ENCODE measurements around the gene FAM209A.

DNA sequence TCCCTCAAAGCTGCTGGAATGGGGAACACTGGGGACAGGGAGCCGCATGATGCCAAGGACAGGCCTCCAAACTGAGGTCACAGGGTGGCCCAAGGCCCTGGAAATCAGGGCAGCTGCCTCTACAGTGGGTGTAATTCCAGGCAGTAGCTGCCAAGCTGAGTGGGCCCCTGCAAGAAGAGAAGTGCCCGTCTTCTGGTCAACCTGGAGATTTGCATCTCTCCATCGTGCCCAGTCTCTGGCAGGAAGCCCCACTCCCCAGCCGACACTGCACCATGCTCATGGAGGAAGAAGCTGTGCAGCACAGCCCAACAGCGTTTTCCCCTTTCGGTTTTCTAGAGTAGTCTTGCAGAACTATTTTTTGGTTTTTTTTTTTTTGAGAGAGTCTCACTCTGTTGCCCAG, 2.2 kb upstream of the FAM209A start:
- no peak for TF ChIP-seq POLR2A (IDR thresholded peaks at IDR 0.05)
- TF ChIP-seq, protein P1, sequence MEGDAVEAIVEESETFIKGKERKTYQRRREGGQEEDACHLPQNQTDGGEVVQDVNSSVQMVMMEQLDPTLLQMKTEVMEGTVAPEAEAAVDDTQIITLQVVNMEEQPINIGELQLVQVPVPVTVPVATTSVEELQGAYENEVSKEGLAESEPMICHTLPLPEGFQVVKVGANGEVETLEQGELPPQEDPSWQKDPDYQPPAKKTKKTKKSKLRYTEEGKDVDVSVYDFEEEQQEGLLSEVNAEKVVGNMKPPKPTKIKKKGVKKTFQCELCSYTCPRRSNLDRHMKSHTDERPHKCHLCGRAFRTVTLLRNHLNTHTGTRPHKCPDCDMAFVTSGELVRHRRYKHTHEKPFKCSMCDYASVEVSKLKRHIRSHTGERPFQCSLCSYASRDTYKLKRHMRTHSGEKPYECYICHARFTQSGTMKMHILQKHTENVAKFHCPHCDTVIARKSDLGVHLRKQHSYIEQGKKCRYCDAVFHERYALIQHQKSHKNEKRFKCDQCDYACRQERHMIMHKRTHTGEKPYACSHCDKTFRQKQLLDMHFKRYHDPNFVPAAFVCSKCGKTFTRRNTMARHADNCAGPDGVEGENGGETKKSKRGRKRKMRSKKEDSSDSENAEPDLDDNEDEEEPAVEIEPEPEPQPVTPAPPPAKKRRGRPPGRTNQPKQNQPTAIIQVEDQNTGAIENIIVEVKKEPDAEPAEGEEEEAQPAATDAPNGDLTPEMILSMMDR (IDR thresholded peaks at IDR 0.05), result no peak

Data from breast epithelium (tissue), 3 donors.